ENCODE results near the gene TUBA3E. TPM values are rescaled to one million over a fixed set of nuclear protein-coding genes. Genes with fewer than 3 reads are reported as not detected.

The TUBA3E gene
- total and polyA plus RNA-seq, 2 of the 8 experiments (the other 6 are each of a cell fraction or from before 2014, with no cell fraction given): not detected

DNA sequence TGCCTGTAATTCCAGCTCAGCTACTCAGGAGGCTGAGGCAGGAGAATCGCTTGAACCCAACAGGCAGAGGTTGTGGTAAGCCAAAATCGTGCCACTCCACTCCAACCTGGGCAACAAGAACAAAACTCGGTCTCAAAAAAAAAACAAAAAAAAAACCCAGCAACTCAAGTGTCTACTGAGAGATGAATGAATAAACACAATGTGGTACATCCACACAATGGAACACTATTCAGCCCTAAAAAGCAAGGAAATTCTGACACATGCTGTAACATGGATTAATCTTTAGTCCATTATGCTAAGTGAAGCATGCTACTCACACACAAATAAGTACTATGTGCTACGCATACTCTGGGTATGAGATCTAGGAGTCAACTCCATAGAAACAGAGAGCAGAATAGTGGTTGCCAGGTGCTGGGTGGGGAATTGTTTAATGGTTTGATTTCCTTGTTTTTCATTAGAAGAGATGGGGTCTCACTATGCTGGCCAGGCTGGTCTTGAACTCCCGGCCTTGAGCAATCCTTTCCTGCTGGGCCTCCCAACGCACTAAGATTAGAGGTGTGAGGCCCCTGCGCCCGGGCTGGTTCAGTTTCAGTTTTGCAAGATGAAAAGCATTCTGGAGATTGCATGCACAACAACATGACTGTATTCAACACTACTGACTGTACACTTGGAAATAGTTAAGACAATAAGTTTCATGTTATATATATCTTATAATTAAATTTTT lies 32.8 kb downstream of the TUBA3E start:
- Histone ChIP-seq H3K27me3 (replicated peaks in 1 of 4; ENCODE audit: control insufficient read depth in 3 of 4, extremely low read depth in 1 of 4, insufficient read depth in 3 of 4, low read length in 3 of 4) (no peaks in the 10 kb centered on the region), H4K20me1 (replicated peaks in 1 of 2; ENCODE audit: control insufficient read depth in 1 of 2, insufficient read depth in 2 of 2, low read length in 2 of 2) (no peaks in the 10 kb centered on the region), H3K36me3 (ENCODE audit: control insufficient read depth in 2 of 4, insufficient read depth in 4 of 4, low read length in 3 of 4) (peaks cover 8 to 47% (median 26%) of the 10 kb centered on the region in 4 experiments), H2BK5ac (ENCODE audit: low read depth, low read length) (no peak overlapping the region), H3K79me2 (ENCODE audit: control insufficient read depth in 1 of 2, insufficient read depth in 2 of 2, low read length in 2 of 2) (no peaks in the 10 kb centered on the region), H4K8ac (ENCODE audit: extremely low read depth, insufficient read depth, low read length) (no peak overlapping the region), H4K91ac (replicated peaks; ENCODE audit: insufficient read length, low read length) (no peak overlapping the region), H3K14ac (ENCODE audit: insufficient read length) (no peak overlapping the region), H3K23me2 (ENCODE audit: low read depth, low read length) (no peaks in the 10 kb centered on the region), H2BK20ac (ENCODE audit: low read length) (no peak overlapping the region), H3K4me3 (ENCODE audit: extremely low read depth in 1 of 4, insufficient read depth in 2 of 4, low read depth in 3 of 4, low read length in 4 of 4) (no peak overlapping the region), H3K9me3 (ENCODE audit: insufficient read depth in 2 of 2, low read depth in 1 of 2, low read length in 1 of 2) (no peaks in the 10 kb centered on the region), H2AFZ (ENCODE audit: low read length) (no peak overlapping the region), H3K4me1 (replicated peaks in 1 of 4; ENCODE audit: control insufficient read depth in 3 of 4, insufficient read depth in 4 of 4, low read length in 3 of 4) (no peaks in the 10 kb centered on the region), H2BK120ac (replicated peaks; ENCODE audit: low read depth, low read length) (no peak overlapping the region), H3K27ac (ENCODE audit: low read depth, low read length) (no peak overlapping the region), H3K18ac (ENCODE audit: extremely low read depth, low read length) (no peak overlapping the region), H3K9ac (replicated peaks in 1 of 4; ENCODE audit: extremely low read depth in 1 of 4, low read depth in 3 of 4, low read length in 3 of 4) (no peak overlapping the region), H2AK5ac (ENCODE audit: low read depth, low read length) (no peak overlapping the region), H3K4me2 (ENCODE audit: insufficient read depth in 1 of 2, low read depth in 2 of 2, low read length in 2 of 2) (no peak overlapping the region), H3K4ac (replicated peaks; ENCODE audit: insufficient read length, low read depth, low read length) (no peak overlapping the region), H3K79me1 (ENCODE audit: low read depth, low read length) (no peaks in the 10 kb centered on the region), H4K5ac (ENCODE audit: insufficient read length, low read depth, low read length) (no peak overlapping the region), H2BK12ac (ENCODE audit: low read depth, low read length) (no peak overlapping the region), H2BK15ac (ENCODE audit: low read length) (no peak overlapping the region), H3K56ac (replicated peaks; ENCODE audit: insufficient read length, low read depth, low read length) (no peak overlapping the region), H3K23ac (ENCODE audit: insufficient read length) (no peak overlapping the region)
- TF ChIP-seq ATF2 (IDR thresholded peaks at IDR 0.05; ENCODE audit: low read length): no peak
- no peak for TF ChIP-seq PHF8 (conservative IDR thresholded peaks at IDR 0.05; ENCODE audit: low read depth, low read length)
- no peak for TF ChIP-seq HDAC6 (IDR thresholded peaks at IDR 0.05; ENCODE audit: low read depth, low read length)
- no peak for TF ChIP-seq CBX8 (IDR thresholded peaks at IDR 0.05; ENCODE audit: borderline replicate concordance, low read depth, low read length)
- no peak for FAIRE-seq
- no peak for DNase-seq (ENCODE audit: low read depth in 1 of 2, low spot score in 2 of 2)
- POLR2A ChIA-PET (ENCODE audit: partially characterized antibody): no interaction called here
- 96% methylated on average over 8 of the region's 8 CpGs; no CpG with 5 or more reads in 1 of the 2 experiments for WGBS, 2 experiments (ENCODE audit: extremely low coverage in 1 of 2, insufficient coverage in 1 of 2, insufficient read length in 1 of 2, insufficient replicate concordance in 2 of 2, low coverage in 1 of 2, low lambda C conversion rate in 2 of 2, missing lambda C conversion rate in 1 of 2)
- CTCF ChIA-PET (ENCODE audit: partially characterized antibody): no interaction called here

All from H1 (cell line).